Activated naive CD8-positive, alpha-beta T cell treated with anti-CD3 and anti-CD28 coated beads, Interleukin-2, amount 10 ng/mL, durations not matched to agents 7 days and 5 days (primary cell): ENCODE results near the gene SCO1. TPM values are rescaled to one million over a fixed set of nuclear protein-coding genes. Genes with fewer than 3 reads are reported as not detected.
A peak's percentile ranks its signal among the peaks of the same experiment; 100 is the strongest.

ENCODE experiments used
- ATAC-seq: fragments of 150-1000 bp; cut with Tn5 transposase; one replicate; pipeline ENCODE4 v1.10.0; 2021; ENCODE audit warnings: low read depth, moderate library complexity
- POLR2A ChIA-PET: fragments of 350-600 bp; sonication (Branson Sonifier 250); formaldehyde crosslinking; loops from one replicate; lab custom pipeline; 2021; ENCODE audit warnings: antibody characterized with exemption; lab: Charles Lee
- DNase-seq: peaks from one replicate; pipeline ENCODE4 v3.0.0; 2021
- H3K27ac Mint-ChIP-seq: one replicate; pipeline ENCODE4 v1.8.0; 2022; ENCODE audit warnings: mild to moderate bottlenecking, mixed read lengths
- H3K27me3 Mint-ChIP-seq: one replicate; pipeline ENCODE4 v1.8.0; 2022; ENCODE audit warnings: mild to moderate bottlenecking, moderate library complexity, mixed read lengths
- H3K36me3 Mint-ChIP-seq: one replicate; pipeline ENCODE4 v1.8.0; 2021; ENCODE audit warnings: mild to moderate bottlenecking, mixed read lengths
- H3K4me1 Mint-ChIP-seq: one replicate; pipeline ENCODE4 v1.8.0; 2021; ENCODE audit warnings: mixed read lengths
- H3K4me3 Mint-ChIP-seq: one replicate; pipeline ENCODE4 v1.8.0; 2022; ENCODE audit warnings: mild to moderate bottlenecking, moderate library complexity, mixed read lengths
- H3K9me3 Mint-ChIP-seq: one replicate; pipeline ENCODE4 v1.8.0; 2021; ENCODE audit warnings: mixed read lengths
- total RNA-seq, 2 experiments: library from RNA; stranded (reverse); gene quantifications; one replicate each; pipeline ENCODE4 v1.2.3, GENCODE V29; 2021

SCO1 gene
- total RNA-seq, 2 experiments from 2014 or later, result 25.3 to 26.2 TPM

- Mint-ChIP-seq H3K36me3 (peaks cover 2% of the 10 kb centered on the region), H3K4me3 (no peak overlapping the region), H3K4me1 (peaks cover 3% of the 10 kb centered on the region), H3K27ac (no peak overlapping the region), H3K9me3 (no peaks in the 10 kb centered on the region), H3K27me3 (no peaks in the 10 kb centered on the region)
- POLR2A ChIA-PET, result no interaction called here
- DNase-seq (no peak), ATAC-seq (no peak)
Observed at GRCh38 chr17:10631701-10632100, 65.6 kb downstream of the SCO1 start.

- DNase-seq (peak; percentile 51), ATAC-seq (no peak)
- peaks cover 2% of the 10 kb centered on the region for H3K36me3 Mint-ChIP-seq
- H3K27me3 Mint-ChIP-seq, result no peaks in the 10 kb centered on the region
- no peak overlapping the region for H3K27ac Mint-ChIP-seq
- POLR2A ChIA-PET, result no interaction called here
- peaks cover 3% of the 10 kb centered on the region for H3K4me1 Mint-ChIP-seq
- H3K9me3 Mint-ChIP-seq, result no peaks in the 10 kb centered on the region
- H3K4me3 Mint-ChIP-seq, result no peak overlapping the region
Observed at GRCh38 chr17:10631048-10631700, 66.2 kb downstream of the SCO1 start.

- ATAC-seq, result no peak
- H3K36me3 Mint-ChIP-seq, result no peaks in the 10 kb centered on the region
- H3K4me1 Mint-ChIP-seq, result no peaks in the 10 kb centered on the region
- POLR2A ChIA-PET, result no interaction called here
- no peak overlapping the region for H3K4me3 Mint-ChIP-seq
- no peaks in the 10 kb centered on the region for H3K9me3 Mint-ChIP-seq
- DNase-seq, result no peak
- H3K27ac Mint-ChIP-seq, result no peak overlapping the region
- H3K27me3 Mint-ChIP-seq, result no peaks in the 10 kb centered on the region
Observed at GRCh38 chr17:10629706-10630105, 67.6 kb downstream of the SCO1 start.

- POLR2A ChIA-PET, result no interaction called here
- DNase-seq, result no peak
- Mint-ChIP-seq H3K4me3 (no peak overlapping the region), H3K4me1 (no peaks in the 10 kb centered on the region), H3K27me3 (no peaks in the 10 kb centered on the region), H3K9me3 (no peaks in the 10 kb centered on the region), H3K27ac (no peak overlapping the region), H3K36me3 (no peaks in the 10 kb centered on the region)
- ATAC-seq, result no peak
Observed at GRCh38 chr17:10628756-10629155, 68.6 kb downstream of the SCO1 start.

GRCh38 chr17:10626390-10626789 is 70.9 kb downstream of the SCO1 start:
- POLR2A ChIA-PET, result no interaction called here
- Mint-ChIP-seq H3K27me3 (no peaks in the 10 kb centered on the region), H3K4me3 (no peak overlapping the region), H3K36me3 (no peaks in the 10 kb centered on the region), H3K27ac (no peak overlapping the region), H3K4me1 (no peaks in the 10 kb centered on the region), H3K9me3 (no peaks in the 10 kb centered on the region)
- no peak for ATAC-seq
- no peak for DNase-seq

GRCh38 chr17:10624969-10625368 is 72.4 kb downstream of the SCO1 start:
- H3K27ac Mint-ChIP-seq, result no peak overlapping the region
- DNase-seq, result no peak
- POLR2A ChIA-PET, result no interaction called here
- H3K9me3 Mint-ChIP-seq, result no peaks in the 10 kb centered on the region
- no peaks in the 10 kb centered on the region for H3K27me3 Mint-ChIP-seq
- no peaks in the 10 kb centered on the region for H3K4me1 Mint-ChIP-seq
- no peak for ATAC-seq
- H3K36me3 Mint-ChIP-seq, result no peaks in the 10 kb centered on the region
- H3K4me3 Mint-ChIP-seq, result no peak overlapping the region

- H3K9me3 Mint-ChIP-seq, result no peaks in the 10 kb centered on the region
- POLR2A ChIA-PET, result no interaction called here
- no peaks in the 10 kb centered on the region for H3K36me3 Mint-ChIP-seq
- H3K4me1 Mint-ChIP-seq, result no peaks in the 10 kb centered on the region
- no peak overlapping the region for H3K27ac Mint-ChIP-seq
- ATAC-seq, result no peak
- H3K4me3 Mint-ChIP-seq, result no peak overlapping the region
- H3K27me3 Mint-ChIP-seq, result no peaks in the 10 kb centered on the region
- DNase-seq, result no peak
Observed at GRCh38 chr17:10623737-10624338, 73.5 kb downstream of the SCO1 start.

GRCh38 chr17:10622617-10623485 is 74.5 kb downstream of the SCO1 start:
- no peaks in the 10 kb centered on the region for H3K9me3 Mint-ChIP-seq
- no peak for DNase-seq
- POLR2A ChIA-PET, result no interaction called here
- H3K27ac Mint-ChIP-seq, result no peak overlapping the region
- no peaks in the 10 kb centered on the region for H3K36me3 Mint-ChIP-seq
- no peak for ATAC-seq
- H3K4me1 Mint-ChIP-seq, result peaks cover 1% of the 10 kb centered on the region
- H3K4me3 Mint-ChIP-seq, result no peak overlapping the region
- H3K27me3 Mint-ChIP-seq, result no peaks in the 10 kb centered on the region

Other genes with a start within 250 kb of the SCO1 start
- gene MYH4, start 228.0 kb downstream of the SCO1 start, total RNA-seq, result not detected
- not detected for gene MYH1, start 179.0 kb downstream of the SCO1 start, total RNA-seq
- not detected for gene MYH2, start 147.9 kb downstream of the SCO1 start, total RNA-seq
- gene MYH3, start 40.2 kb downstream of the SCO1 start, total RNA-seq, result 1 to 10 TPM; 3.6 to 6.0 TPM
- gene ADPRM, start 61 bp upstream of the SCO1 start, total RNA-seq, result 10 to 100 TPM; 19.3 to 23.9 TPM
- 1 to 10 TPM in 1 of 2 experiments, under 1 TPM in 1; 0.86 to 1.7 TPM for gene TMEM220, start 32.5 kb upstream of the SCO1 start, total RNA-seq
- gene TMEM238L, start 106.6 kb upstream of the SCO1 start, total RNA-seq, result not detected
- gene PIRT, start 140.6 kb upstream of the SCO1 start, total RNA-seq, result not detected